ENCODE results near the gene FAM156A. TPM values are rescaled to one million over a fixed set of nuclear protein-coding genes. Genes with fewer than 3 reads are reported as not detected.

The FAM156A gene
- total and polyA plus RNA-seq, 2 of the 8 experiments (the other 6 are each of a cell fraction or from before 2014, with no cell fraction given), result 11.7 to 13.6 TPM

DNA sequence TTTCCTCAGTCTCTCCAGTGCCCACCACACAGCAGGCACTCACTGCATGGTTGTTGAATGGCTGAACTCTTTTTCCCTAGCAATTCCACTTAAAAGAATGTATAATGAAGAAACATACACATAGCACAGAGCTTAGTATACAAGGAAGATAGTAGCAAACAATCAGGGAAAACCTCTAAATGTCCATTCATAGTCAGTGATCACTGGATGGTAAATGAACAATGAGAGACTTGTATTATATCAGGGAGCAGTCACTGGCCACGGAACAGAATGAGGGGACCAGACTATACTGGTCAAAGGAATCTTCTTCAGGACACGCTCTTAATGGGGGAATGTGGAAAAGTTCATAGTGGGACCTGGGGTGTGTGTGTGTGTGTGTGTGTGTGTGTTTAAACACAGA lies 43.6 kb upstream of the FAM156A start:
- Histone ChIP-seq H3K79me1 (ENCODE audit: low read depth, low read length) (no peaks in the 10 kb centered on the region), H3K9me3 (ENCODE audit: insufficient read depth in 2 of 2, low read depth in 1 of 2, low read length in 1 of 2) (no peaks in the 10 kb centered on the region), H2BK20ac (ENCODE audit: low read length) (no peak overlapping the region), H3K56ac (replicated peaks; ENCODE audit: insufficient read length, low read depth, low read length) (no peak overlapping the region), H2AFZ (ENCODE audit: low read length) (no peak overlapping the region), H3K4me3 (ENCODE audit: extremely low read depth in 1 of 4, insufficient read depth in 2 of 4, low read depth in 3 of 4, low read length in 4 of 4) (no peak overlapping the region), H2BK5ac (ENCODE audit: low read depth, low read length) (no peak overlapping the region), H3K18ac (ENCODE audit: extremely low read depth, low read length) (no peak overlapping the region), H4K8ac (ENCODE audit: extremely low read depth, insufficient read depth, low read length) (no peak overlapping the region), H3K9ac (replicated peaks in 1 of 4; ENCODE audit: extremely low read depth in 1 of 4, low read depth in 3 of 4, low read length in 3 of 4) (no peak overlapping the region), H3K4me1 (replicated peaks in 1 of 4; ENCODE audit: control insufficient read depth in 3 of 4, insufficient read depth in 4 of 4, low read length in 3 of 4) (no peaks in the 10 kb centered on the region), H2BK15ac (ENCODE audit: low read length) (no peak overlapping the region), H3K4me2 (ENCODE audit: insufficient read depth in 1 of 2, low read depth in 2 of 2, low read length in 2 of 2) (no peak overlapping the region), H4K5ac (ENCODE audit: insufficient read length, low read depth, low read length) (no peak overlapping the region), H3K23me2 (ENCODE audit: low read depth, low read length) (no peaks in the 10 kb centered on the region), H3K23ac (ENCODE audit: insufficient read length) (no peak overlapping the region), H3K36me3 (ENCODE audit: control insufficient read depth in 2 of 4, insufficient read depth in 4 of 4, low read length in 3 of 4) (no peaks in the 10 kb centered on the region), H2AK5ac (ENCODE audit: low read depth, low read length) (no peak overlapping the region), H4K20me1 (replicated peaks in 1 of 2; ENCODE audit: control insufficient read depth in 1 of 2, insufficient read depth in 2 of 2, low read length in 2 of 2) (no peaks in the 10 kb centered on the region), H4K91ac (replicated peaks; ENCODE audit: insufficient read length, low read length) (no peak overlapping the region), H2BK120ac (replicated peaks; ENCODE audit: low read depth, low read length) (no peak overlapping the region), H3K14ac (ENCODE audit: insufficient read length) (no peak overlapping the region), H2BK12ac (ENCODE audit: low read depth, low read length) (no peak overlapping the region), H3K4ac (replicated peaks; ENCODE audit: insufficient read length, low read depth, low read length) (no peak overlapping the region), H3K27ac (ENCODE audit: low read depth, low read length) (no peak overlapping the region), H3K27me3 (replicated peaks in 1 of 4; ENCODE audit: control insufficient read depth in 3 of 4, extremely low read depth in 1 of 4, insufficient read depth in 3 of 4, low read length in 3 of 4) (peaks cover 0 to 15% (median 2%) of the 10 kb centered on the region in 4 experiments; a peak in 2 of 7 replicates), H3K79me2 (ENCODE audit: control insufficient read depth in 1 of 2, insufficient read depth in 2 of 2, low read length in 2 of 2) (no peaks in the 10 kb centered on the region)
- POLR2A ChIA-PET (ENCODE audit: partially characterized antibody), result interaction anchor here (0.8 kb wide), 1 partner anchor 9 kb away, joined by 3 read pairs; no protein-coding TSS in a partner anchor
- DNase-seq (ENCODE audit: low read depth in 1 of 2, low spot score in 2 of 2), result no peak
- FAIRE-seq, result no peak
- CTCF ChIA-PET (ENCODE audit: partially characterized antibody), result interaction anchor here (1.2 kb wide), 1 partner anchor 12 kb away, joined by 4 read pairs; no protein-coding TSS in a partner anchor
- WGBS, 2 experiments (ENCODE audit: extremely low coverage in 1 of 2, insufficient coverage in 1 of 2, insufficient read length in 1 of 2, insufficient replicate concordance in 2 of 2, low coverage in 1 of 2, low lambda C conversion rate in 2 of 2, missing lambda C conversion rate in 1 of 2), result 92% methylated on average over 2 of the region's 2 CpGs; no CpG with 5 or more reads in 1 of the 2 experiments
- TF ChIP-seq TEAD4 (IDR thresholded peaks at IDR 0.05; ENCODE audit: low read depth, low read length) (no peak), RFX5 (IDR thresholded peaks at IDR 0.05; ENCODE audit: borderline replicate concordance, low read depth, low read length) (no peak), ZNF274 (IDR thresholded peaks at IDR 0.05; ENCODE audit: borderline replicate concordance, extremely low read depth, low read length) (no peak)
- TF ChIP-seq, protein P1, sequence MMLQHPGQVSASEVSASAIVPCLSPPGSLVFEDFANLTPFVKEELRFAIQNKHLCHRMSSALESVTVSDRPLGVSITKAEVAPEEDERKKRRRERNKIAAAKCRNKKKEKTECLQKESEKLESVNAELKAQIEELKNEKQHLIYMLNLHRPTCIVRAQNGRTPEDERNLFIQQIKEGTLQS (IDR thresholded peaks at IDR 0.05; ENCODE audit: insufficient read depth, low read depth, low read length), result no peak
